Endometrial microvascular endothelial cells (primary cell): Measurements from ENCODE around the gene RRM1. TPM values are rescaled to one million over a fixed set of nuclear protein-coding genes. Genes with fewer than 3 reads are reported as not detected.
"Not testable (repeated sequence)": the region's sequence is repeated elsewhere in the genome, so short reads cannot be mapped to it uniquely, and the experiment has no call there.

Source experiments
- in situ Hi-C: cut with HindIII; loops from 2 replicates; pipeline ENCODE4 v1.10.0; 2017; ENCODE audit warnings: low sequenced_read_pairs, low pct_unique_long_range_greater_than_20kb; ENCODE audit errors: inconsistent ontology term
- total RNA-seq: library from RNA; depleted of rRNA; stranded (reverse); fragments of >200 nt; gene quantifications from one replicate; pipeline ENCODE4 v1.2.3, GENCODE V29; 2015; ENCODE audit errors: inconsistent ontology term

Gene RRM1
- total RNA-seq, 1 donor from 2014 or later, result 109 TPM

GRCh38 chr11:4115128-4115527 lies 20.5 kb downstream of the RRM1 start:
- in situ Hi-C loops, result no loop called here

GRCh38 chr11:4118107-4118506 lies 23.5 kb downstream of the RRM1 start:
- in situ Hi-C loops, result no loop called here

GRCh38 chr11:4123218-4123617 lies 28.6 kb downstream of the RRM1 start:
- in situ Hi-C loops, result no loop called here

- in situ Hi-C loops, result no loop called here
These were observed 30.5 kb downstream of the RRM1 start for GRCh38 chr11:4125141-4125540.

- in situ Hi-C loops, result no loop called here
These were observed 32.8 kb downstream of the RRM1 start for GRCh38 chr11:4127357-4127756.

- in situ Hi-C loops, result not testable (repeated sequence)
These were observed 35.6 kb downstream of the RRM1 start for GRCh38 chr11:4130219-4130618.

GRCh38 chr11:4134806-4135205 lies 40.2 kb downstream of the RRM1 start:
- in situ Hi-C loops, result no loop called here

GRCh38 chr11:4138497-4138896 lies 43.9 kb downstream of the RRM1 start:
- in situ Hi-C loops, result no loop called here

- in situ Hi-C loops, result no loop called here
These were observed 45.6 kb downstream of the RRM1 start for GRCh38 chr11:4140067-4140636.

GRCh38 chr11:4146070-4146771 lies 51.6 kb downstream of the RRM1 start:
- in situ Hi-C loops, result no loop called here

GRCh38 chr11:4146772-4147098 lies 52.1 kb downstream of the RRM1 start:
- in situ Hi-C loops, result no loop called here

- in situ Hi-C loops, result no loop called here
These were observed 59.9 kb downstream of the RRM1 start for GRCh38 chr11:4154503-4154902.

GRCh38 chr11:4156571-4156970 lies 62.0 kb downstream of the RRM1 start:
- in situ Hi-C loops, result no loop called here

GRCh38 chr11:4158818-4159217 lies 64.2 kb downstream of the RRM1 start:
- in situ Hi-C loops, result not testable (repeated sequence)

GRCh38 chr11:4161305-4161704 lies 66.7 kb downstream of the RRM1 start:
- in situ Hi-C loops, result no loop called here

GRCh38 chr11:4164884-4165590 lies 70.4 kb downstream of the RRM1 start:
- in situ Hi-C loops, result no loop called here

GRCh38 chr11:4167292-4167691 lies 72.7 kb downstream of the RRM1 start:
- in situ Hi-C loops, result no loop called here

- in situ Hi-C loops, result no loop called here
These were observed 73.2 kb downstream of the RRM1 start for GRCh38 chr11:4167758-4168157.

GRCh38 chr11:4175620-4176350 lies 81.2 kb downstream of the RRM1 start:
- in situ Hi-C loops, result not testable (repeated sequence)
